Central memory CD8-positive, alpha-beta T cell (primary cell): Measurements from ENCODE around the gene AGPAT3.

ENCODE experiments used
- ATAC-seq: fragments of 150-1000 bp; cut with Tn5 transposase; replicated peaks from 2 replicates; pipeline ENCODE4 v1.10.0; 2022; ENCODE audit warnings: mild to moderate bottlenecking, moderate FRiP score, moderate number of reproducible peaks; ENCODE audit not compliant: poor library complexity, severe bottlenecking; ENCODE audit errors: extremely low read depth
- DNase-seq, 2 donors: peaks; one replicate each; pipeline ENCODE4 v3.0.0; 2021; ENCODE audit warnings: low spot score in 2 of 2
- H3K27ac Mint-ChIP-seq: one replicate; pipeline ENCODE4 v1.8.0; 2022; ENCODE audit warnings: low read depth, mild to moderate bottlenecking, moderate library complexity, mixed read lengths
- H3K27me3 Mint-ChIP-seq: one replicate; pipeline ENCODE4 v1.8.0; 2022; ENCODE audit warnings: mixed read lengths
- H3K36me3 Mint-ChIP-seq: one replicate; pipeline ENCODE4 v1.8.0; 2022; ENCODE audit warnings: mild to moderate bottlenecking, moderate library complexity, mixed read lengths; ENCODE audit not compliant: insufficient read depth
- H3K4me1 Mint-ChIP-seq: one replicate; pipeline ENCODE4 v1.8.0; 2022; ENCODE audit warnings: mixed read lengths
- H3K4me3 Mint-ChIP-seq: one replicate; pipeline ENCODE4 v1.8.0; 2022; ENCODE audit warnings: mild to moderate bottlenecking, moderate library complexity, mixed read lengths
- H3K9me3 Mint-ChIP-seq: one replicate; pipeline ENCODE4 v1.8.0; 2022; ENCODE audit warnings: mixed read lengths

Gene AGPAT3

DNA sequence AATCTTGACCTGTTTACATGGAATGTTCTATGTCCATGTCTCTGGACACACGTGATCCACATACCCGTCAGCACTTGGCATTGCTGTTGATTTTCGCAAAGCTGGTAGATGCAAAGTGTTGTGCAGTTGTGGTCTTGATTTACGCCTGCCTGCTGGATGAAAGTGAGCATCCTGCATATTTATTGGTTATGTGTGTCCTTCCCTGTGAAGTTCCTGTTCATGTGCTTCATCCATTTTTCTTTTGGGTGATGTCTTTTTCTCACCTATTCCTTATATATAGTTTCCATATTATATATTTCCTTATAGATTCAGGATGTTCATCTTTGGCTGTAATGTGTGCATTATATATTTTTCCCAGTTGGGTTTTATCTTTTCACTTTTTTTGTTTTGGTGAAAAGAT, 6.5 kb downstream of the AGPAT3 start:
- DNase-seq = no peak

DNA sequence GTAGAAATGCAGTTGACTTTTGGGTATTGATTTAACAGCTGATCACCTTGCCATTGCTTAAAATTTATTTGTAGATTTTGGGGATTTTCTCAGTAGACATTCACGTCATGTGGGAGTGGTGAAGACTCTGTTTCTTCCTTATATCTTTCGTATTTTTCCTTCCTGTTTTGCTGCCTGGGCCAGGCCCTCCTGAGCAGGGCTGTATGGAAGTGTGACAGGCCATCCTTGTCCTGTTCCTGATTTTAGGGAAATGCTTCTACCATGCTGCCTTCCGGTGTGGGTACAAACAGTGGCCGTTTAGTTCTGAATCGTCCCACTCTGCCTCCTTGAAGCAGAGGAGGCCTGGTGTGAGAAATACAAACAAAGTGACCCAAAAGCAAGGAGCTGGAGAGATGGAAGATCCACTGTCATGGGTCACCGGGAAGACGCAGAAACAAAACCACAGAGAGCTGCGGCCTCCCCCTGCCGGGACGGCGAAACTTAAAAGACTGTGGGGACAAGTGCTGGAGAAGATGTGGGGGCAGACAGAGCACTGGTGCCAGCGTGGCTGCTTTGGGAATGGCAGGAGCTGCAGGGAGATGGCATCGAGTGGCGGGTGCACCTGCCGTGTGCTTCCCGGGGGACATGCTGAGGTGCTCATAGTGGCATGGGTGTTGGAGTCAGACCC, 7.6 kb downstream of the AGPAT3 start:
- no peak overlapping the region for H3K4me3 Mint-ChIP-seq
- ATAC-seq (no peak), DNase-seq (no peak)
- H3K9me3 Mint-ChIP-seq = peaks cover 6% of the 10 kb centered on the region
- no peaks in the 10 kb centered on the region for H3K27me3 Mint-ChIP-seq
- peak overlapping the region; percentile 78 for H3K27ac Mint-ChIP-seq
- H3K36me3 Mint-ChIP-seq = peaks cover 20% of the 10 kb centered on the region
- H3K4me1 Mint-ChIP-seq = peaks cover 70% of the 10 kb centered on the region

More for the DNA sequence above, 6.5 kb downstream of the AGPAT3 start:
- no peak for ATAC-seq
- H3K9me3 Mint-ChIP-seq = peaks cover 6% of the 10 kb centered on the region
- peaks cover 23% of the 10 kb centered on the region for H3K36me3 Mint-ChIP-seq
- no peak overlapping the region for H3K4me3 Mint-ChIP-seq
- peaks cover 81% of the 10 kb centered on the region for H3K4me1 Mint-ChIP-seq
- no peak overlapping the region for H3K27ac Mint-ChIP-seq
- no peaks in the 10 kb centered on the region for H3K27me3 Mint-ChIP-seq

DNA sequence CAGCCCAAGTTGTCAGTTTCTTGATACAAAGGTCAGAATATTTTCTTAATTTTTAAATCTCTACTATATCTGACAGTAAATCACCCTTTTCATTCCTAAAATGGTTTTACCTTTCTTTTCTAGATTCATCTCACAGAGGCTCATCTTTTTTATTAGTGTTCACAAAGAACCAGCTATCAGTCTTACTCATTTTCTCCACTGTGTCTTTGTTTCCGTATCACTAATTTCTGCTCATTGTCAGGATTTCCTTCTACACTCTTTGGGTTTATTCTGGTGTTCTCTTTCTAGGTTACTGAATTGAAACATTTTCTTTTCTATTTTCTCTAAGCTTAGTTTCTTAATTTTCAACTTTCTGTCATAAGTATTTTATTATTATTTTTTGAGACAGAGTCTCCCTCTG, 8.7 kb downstream of the AGPAT3 start:
- H3K4me1 Mint-ChIP-seq = peaks cover 70% of the 10 kb centered on the region
- no peak for ATAC-seq

DNA sequence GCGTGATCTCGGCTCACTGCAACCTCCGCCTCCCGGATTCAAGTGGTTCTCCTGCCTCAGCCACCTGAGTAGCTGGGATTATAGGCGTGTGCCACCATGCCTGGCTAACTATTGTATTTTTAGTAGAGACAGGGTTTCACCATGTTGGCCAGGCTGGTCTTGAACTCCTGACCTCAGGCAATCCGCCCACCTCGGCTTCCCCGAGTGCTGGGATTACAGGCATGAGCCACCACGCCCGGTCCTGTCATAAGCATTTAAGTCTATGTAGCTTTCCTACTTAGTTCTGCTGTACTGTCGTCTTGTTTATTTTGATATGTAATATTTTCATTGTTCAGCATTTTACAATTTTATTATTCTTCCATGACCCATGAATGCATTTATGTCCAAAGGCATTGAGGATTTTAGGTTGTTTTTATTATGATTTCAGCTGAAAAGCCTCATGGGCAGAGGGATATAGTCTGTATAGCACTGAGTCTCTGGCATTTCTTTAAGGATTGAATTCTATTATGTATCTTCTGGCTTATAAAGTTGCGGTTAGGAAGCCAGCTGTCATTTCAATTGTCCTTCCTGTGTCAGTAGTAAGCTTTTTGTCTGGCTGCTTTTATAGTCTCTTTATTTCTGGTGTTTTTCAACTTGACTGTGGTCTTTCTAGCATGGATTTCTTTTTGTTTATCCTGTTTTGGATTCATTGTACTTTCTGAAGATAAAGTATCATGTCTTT, 9.2 kb downstream of the AGPAT3 start:
- Mint-ChIP-seq H3K4me1 (peaks cover 64% of the 10 kb centered on the region), H3K36me3 (peaks cover 25% of the 10 kb centered on the region), H3K9me3 (peaks cover 6% of the 10 kb centered on the region), H3K4me3 (no peak overlapping the region), H3K27ac (peak overlapping the region; percentile 37), H3K27me3 (no peaks in the 10 kb centered on the region)
- DNase-seq = no peak
- no peak for ATAC-seq

More for the DNA sequence above, 8.7 kb downstream of the AGPAT3 start:
- peaks cover 25% of the 10 kb centered on the region for H3K36me3 Mint-ChIP-seq
- no peak overlapping the region for H3K4me3 Mint-ChIP-seq
- no peaks in the 10 kb centered on the region for H3K27me3 Mint-ChIP-seq
- peaks cover 6% of the 10 kb centered on the region for H3K9me3 Mint-ChIP-seq
- no peak for DNase-seq
- peak overlapping the region; percentile 37 for H3K27ac Mint-ChIP-seq

DNA sequence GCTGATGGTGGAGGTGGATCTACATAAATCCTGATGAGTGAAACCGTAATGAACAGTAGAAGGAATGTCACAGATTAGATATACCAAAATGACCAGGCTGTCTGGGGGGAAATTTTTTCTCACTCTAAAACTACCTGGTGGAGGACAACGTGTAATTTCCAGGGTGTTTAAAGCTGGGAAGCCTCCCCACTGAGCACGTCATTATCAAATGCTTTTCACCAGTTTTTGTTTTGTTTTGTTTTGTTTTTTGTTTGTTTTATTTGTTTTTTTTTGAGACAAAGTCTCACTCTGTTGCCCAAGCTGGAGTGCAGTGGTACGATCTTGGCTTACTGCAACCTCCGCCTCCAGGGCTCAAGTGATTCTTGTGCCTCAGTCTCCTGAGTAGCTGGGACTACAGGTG, 11.6 kb downstream of the AGPAT3 start:
- H3K4me1 Mint-ChIP-seq = peaks cover 70% of the 10 kb centered on the region

DNA sequence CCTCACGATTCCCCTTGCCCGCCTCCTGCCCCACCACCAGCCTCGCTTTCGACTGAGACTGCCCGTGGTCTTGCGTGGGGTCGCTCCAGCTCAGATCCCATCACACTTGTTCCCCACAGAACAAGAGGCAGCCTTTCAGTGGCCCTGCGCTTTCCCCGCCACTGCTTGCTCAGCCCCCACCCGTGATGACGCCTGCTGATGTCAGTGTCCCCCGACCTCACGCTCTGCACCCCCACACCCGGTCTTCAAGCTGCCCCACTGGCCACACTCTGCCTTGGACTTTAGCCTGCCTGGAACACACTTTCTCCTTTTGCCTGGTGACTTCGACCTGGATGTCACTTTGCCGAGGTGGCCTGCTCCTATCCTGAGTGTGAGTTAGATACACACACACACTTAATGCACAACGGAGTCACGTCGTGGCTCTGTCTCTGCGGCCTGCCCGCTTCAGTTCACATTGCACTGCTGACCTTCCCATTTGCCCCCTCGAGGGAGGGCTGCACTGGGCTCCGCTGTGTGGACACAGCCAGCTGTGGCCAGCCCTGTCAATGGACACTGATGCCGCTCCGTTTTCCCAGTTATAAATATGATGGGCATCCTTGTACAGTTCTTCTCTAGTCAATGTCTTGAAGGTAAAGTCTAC, 13.0 kb downstream of the AGPAT3 start:
- DNase-seq = no peak
- H3K4me1 Mint-ChIP-seq = peaks cover 61% of the 10 kb centered on the region
- H3K4me3 Mint-ChIP-seq = no peak overlapping the region
- H3K9me3 Mint-ChIP-seq = peaks cover 6% of the 10 kb centered on the region
- no peak for ATAC-seq
- H3K36me3 Mint-ChIP-seq = peaks cover 18% of the 10 kb centered on the region
- peak overlapping the region; percentile 53 for H3K27ac Mint-ChIP-seq
- no peaks in the 10 kb centered on the region for H3K27me3 Mint-ChIP-seq

More for the DNA sequence above, 11.6 kb downstream of the AGPAT3 start:
- no peak for DNase-seq
- Mint-ChIP-seq H3K4me3 (no peak overlapping the region), H3K9me3 (peaks cover 6% of the 10 kb centered on the region), H3K27me3 (no peaks in the 10 kb centered on the region), H3K27ac (no peak overlapping the region), H3K36me3 (peaks cover 20% of the 10 kb centered on the region)
- no peak for ATAC-seq

DNA sequence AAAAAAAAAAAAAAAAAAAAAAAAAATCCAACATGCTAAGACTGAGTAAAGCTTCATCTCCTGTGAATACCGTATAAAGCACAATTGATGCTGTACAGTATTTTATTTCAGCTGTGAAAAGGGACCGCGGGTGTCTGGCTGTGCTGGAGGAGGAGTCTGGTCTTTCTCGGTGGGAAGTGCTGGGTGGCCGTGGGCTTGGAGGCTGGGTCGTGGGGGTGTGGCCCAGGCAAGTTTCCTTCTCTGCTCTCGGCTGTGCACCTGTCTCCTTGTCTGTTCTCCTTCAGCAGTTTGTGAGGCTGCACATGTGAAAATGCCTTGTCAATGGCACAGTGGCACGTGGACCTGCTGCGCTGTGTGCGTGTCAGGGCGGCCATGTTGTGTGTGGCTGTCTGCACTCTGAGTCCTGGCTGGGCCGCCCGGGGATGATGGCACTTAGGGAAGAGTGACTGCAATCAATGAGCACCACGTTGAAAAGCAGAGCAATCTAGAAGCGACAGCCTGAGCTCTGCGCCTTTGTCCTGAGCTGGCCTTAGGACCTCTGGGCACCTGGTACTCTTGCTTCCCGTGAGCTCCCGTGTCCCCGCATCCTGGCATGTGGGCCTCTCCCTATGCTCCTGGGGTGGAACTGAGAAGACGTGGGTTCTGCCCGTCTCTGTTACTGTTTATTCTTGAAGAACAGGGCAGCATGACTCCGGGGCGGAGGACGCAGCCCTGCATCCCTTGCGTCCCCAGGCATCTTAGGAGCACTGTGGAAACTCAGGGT, 14.5 kb downstream of the AGPAT3 start:
- H3K27me3 Mint-ChIP-seq = no peaks in the 10 kb centered on the region
- ATAC-seq (no peak), DNase-seq (no peak)
- peaks cover 6% of the 10 kb centered on the region for H3K9me3 Mint-ChIP-seq
- peaks cover 66% of the 10 kb centered on the region for H3K4me1 Mint-ChIP-seq
- no peak overlapping the region for H3K27ac Mint-ChIP-seq
- no peak overlapping the region for H3K4me3 Mint-ChIP-seq
- H3K36me3 Mint-ChIP-seq = peaks cover 14% of the 10 kb centered on the region

DNA sequence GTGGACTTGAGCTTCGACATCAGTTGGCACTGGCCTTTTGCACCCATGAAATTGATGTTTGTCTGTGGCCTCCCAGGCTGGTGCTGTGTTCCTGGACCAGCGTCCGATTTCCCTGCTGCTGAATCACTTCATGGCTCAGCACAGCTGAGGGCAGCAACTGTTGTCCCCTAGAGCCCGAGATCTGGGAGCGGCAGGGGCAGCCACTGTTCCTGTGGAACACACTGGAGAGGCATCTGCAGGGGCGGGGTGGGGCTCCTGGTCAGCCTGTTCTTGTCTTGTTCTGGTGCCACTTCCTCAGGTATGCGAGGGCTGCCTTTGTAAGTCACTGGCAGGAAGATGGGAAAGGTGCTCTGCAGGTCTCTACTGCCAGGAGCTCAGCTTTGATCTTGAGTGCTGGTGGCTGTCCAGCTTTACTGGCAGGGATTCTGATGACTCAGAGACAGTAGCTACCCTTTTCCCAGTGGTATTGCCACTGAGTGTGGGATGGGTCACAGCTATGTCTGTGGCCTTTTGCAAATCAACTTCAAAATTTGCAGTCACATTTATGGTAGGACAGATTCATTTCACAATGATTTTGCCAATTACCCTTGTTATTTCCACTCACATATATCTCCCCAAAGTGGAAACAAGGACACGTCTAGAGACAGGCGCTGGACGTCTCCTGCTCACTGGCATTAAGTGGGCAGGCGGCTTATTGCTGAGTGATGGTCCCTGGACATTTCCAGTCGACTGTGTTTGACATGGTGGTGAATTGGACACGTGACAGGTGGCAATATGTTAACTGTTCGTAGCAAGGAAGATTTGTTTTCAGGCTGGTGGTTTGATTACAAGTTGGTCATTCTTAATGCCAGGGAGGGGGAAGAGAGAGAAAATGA, 15.3 kb downstream of the AGPAT3 start:
- DNase-seq (no peak), ATAC-seq (no peak)
- Mint-ChIP-seq H3K9me3 (peaks cover 3% of the 10 kb centered on the region), H3K4me3 (peak overlapping the region; percentile 8), H3K36me3 (peaks cover 8% of the 10 kb centered on the region), H3K27me3 (no peaks in the 10 kb centered on the region), H3K4me1 (peaks cover 63% of the 10 kb centered on the region), H3K27ac (peak overlapping the region; percentile 3)

DNA sequence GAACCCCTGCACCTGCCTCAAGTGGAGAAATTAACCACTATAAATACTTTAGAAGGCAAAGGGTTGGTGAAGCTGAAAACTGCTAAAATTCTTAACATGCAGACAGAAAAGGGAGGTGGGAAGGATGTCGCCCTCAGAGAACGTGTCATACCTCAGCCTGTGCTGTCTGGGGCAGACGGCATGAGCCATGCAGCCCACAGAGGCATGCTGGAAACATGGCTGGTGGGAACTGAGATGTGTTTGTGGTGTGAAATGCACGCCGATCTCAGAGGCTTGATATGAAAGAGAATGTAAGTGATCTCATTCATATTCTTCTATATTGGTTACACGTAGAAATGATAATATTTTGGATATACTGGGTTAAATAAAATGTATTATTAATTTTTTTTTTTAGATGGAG, 16.3 kb downstream of the AGPAT3 start:
- Mint-ChIP-seq H3K4me1 (peaks cover 61% of the 10 kb centered on the region), H3K27ac (peak overlapping the region; percentile 3), H3K4me3 (no peak overlapping the region), H3K9me3 (no peaks in the 10 kb centered on the region), H3K36me3 (peaks cover 8% of the 10 kb centered on the region), H3K27me3 (no peaks in the 10 kb centered on the region)
- ATAC-seq (peak; percentile 91), DNase-seq (peak in 1 of 2 donors; percentile 33)

DNA sequence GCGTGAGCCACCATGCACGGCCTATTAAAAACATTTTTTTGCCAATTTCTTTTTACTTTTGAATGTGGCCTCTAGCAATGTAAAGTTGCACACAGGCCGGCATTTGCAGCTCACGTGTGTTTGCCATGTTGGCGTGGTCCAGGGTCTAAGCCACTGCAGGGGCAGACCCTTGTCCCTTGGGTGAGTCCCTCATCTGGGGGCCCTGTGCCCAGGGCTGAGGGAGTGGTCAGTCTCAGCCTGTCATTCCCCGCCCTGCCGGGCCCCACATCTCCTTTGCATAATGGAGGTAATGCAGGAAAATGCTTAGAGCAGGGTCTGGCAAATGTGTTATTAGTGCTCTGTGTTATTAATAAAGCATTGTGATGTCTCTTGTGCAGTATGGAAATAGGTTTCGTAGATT, 16.9 kb downstream of the AGPAT3 start:
- Mint-ChIP-seq H3K27me3 (no peaks in the 10 kb centered on the region), H3K4me3 (no peak overlapping the region), H3K27ac (no peak overlapping the region), H3K4me1 (peaks cover 59% of the 10 kb centered on the region), H3K36me3 (peaks cover 8% of the 10 kb centered on the region), H3K9me3 (no peaks in the 10 kb centered on the region)
- DNase-seq (no peak), ATAC-seq (no peak)

DNA sequence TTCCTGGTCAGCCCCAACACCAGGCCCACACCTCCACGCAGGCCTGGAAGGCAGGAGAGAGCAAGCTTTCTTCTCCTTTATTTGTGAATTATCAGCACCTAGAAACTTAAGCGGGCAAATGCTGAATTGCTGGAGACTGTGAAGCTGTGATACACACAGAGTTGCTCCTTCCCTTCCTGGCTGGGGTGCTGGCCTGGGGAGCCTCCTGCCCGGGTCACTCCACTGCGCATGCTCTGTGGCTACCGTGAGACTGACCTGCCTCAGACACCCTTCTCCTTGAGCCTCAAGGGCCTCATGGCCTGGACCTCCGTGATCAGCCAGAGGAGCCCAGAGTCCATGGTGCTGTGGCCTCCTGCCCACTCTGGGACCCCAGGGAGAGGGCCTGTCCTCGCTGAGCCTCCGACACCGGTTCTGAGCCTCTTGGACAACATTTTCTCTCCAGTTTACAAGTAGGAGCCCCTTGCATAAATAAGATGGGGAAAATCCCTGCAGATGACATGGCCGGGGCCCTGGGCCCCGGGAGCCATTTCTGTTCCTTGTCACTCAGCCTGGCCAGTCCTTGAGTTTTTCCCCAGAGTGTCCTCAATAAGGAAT, 18.0 kb downstream of the AGPAT3 start:
- ATAC-seq = no peak
- Mint-ChIP-seq H3K4me1 (peaks cover 55% of the 10 kb centered on the region), H3K36me3 (peaks cover 7% of the 10 kb centered on the region), H3K9me3 (no peaks in the 10 kb centered on the region), H3K4me3 (no peak overlapping the region), H3K27ac (peak overlapping the region; percentile 70), H3K27me3 (no peaks in the 10 kb centered on the region)
- DNase-seq = no peak
